Measurements from ENCODE around the gene AFF1.

AFF1 gene

GRCh38 chr4:86924811-86925210 lies 10.0 kb upstream of the AFF1 start:
- no peak for DNase-seq

- no peak for DNase-seq
Measured at GRCh38 chr4:86926435-86927086, 8.2 kb upstream of the AFF1 start.

GRCh38 chr4:86927843-86928395 lies 6.9 kb upstream of the AFF1 start:
- no peak for DNase-seq

- DNase-seq, result no peak
Measured at GRCh38 chr4:86928400-86929255, 6.2 kb upstream of the AFF1 start.

GRCh38 chr4:86934147-86934770 lies 552 bp upstream of the AFF1 start:
- peak; percentile 21 for DNase-seq

- DNase-seq, result no peak
Measured at GRCh38 chr4:86935566-86935852, 698 bp downstream of the AFF1 start.

GRCh38 chr4:86935853-86936733 lies 1.3 kb downstream of the AFF1 start:
- DNase-seq, result peak; percentile 80

- DNase-seq, result no peak
Measured at GRCh38 chr4:86938771-86939520, 4.1 kb downstream of the AFF1 start.

GRCh38 chr4:86939729-86940575 lies 5.1 kb downstream of the AFF1 start:
- DNase-seq, result no peak

- DNase-seq, result no peak
Measured at GRCh38 chr4:86940920-86941460, 6.2 kb downstream of the AFF1 start.

GRCh38 chr4:86942185-86942666 lies 7.4 kb downstream of the AFF1 start:
- DNase-seq, result no peak

- DNase-seq, result no peak
Measured at GRCh38 chr4:86944964-86945781, 10.4 kb downstream of the AFF1 start.

GRCh38 chr4:86946868-86947500 lies 12.2 kb downstream of the AFF1 start:
- DNase-seq, result no peak

- no peak for DNase-seq
Measured at GRCh38 chr4:86947501-86948120, 12.8 kb downstream of the AFF1 start.

- DNase-seq, result no peak
Measured at GRCh38 chr4:86948276-86948675, 13.5 kb downstream of the AFF1 start.

GRCh38 chr4:86950831-86951525 lies 16.2 kb downstream of the AFF1 start:
- DNase-seq, result no peak

- no peak for DNase-seq
Measured at GRCh38 chr4:86955888-86956451, 21.2 kb downstream of the AFF1 start.

- no peak for DNase-seq
Measured at GRCh38 chr4:86957215-86957614, 22.4 kb downstream of the AFF1 start.

Data from activated T-cell treated with anti-CD3 and anti-CD28 coated beads, Interleukin-2, amount 50 U/mL, for 1 hour (primary cell).